ENCODE results near the gene BRSK1. TPM values are rescaled to one million over a fixed set of nuclear protein-coding genes. Genes with fewer than 3 reads are reported as not detected.

BRSK1 gene
- total and polyA plus RNA-seq, 10 of the 15 experiments (the other 5 are each of a cell fraction or from before 2014, with no cell fraction given), result 0.03 to 0.76 (median 0.25) TPM; not detected in 4

DNA sequence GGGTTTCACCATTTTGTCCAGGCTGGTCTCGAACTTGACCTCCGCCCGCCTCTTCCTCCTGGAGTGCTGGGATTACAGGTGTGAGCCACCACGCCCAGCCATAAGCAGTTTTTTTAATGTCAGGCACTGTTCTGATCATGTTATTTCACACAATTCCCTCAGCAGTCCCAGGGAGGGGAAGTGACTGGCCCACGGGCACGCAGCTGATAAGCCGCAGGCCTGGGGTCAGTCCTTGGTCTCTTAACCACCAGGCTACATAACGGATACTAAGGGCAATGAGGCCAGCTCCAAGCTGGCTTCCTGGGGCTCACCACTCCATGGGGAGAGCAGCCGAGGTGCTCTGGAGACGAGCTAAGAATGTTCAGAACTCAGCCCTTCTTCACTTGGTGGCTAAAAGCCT, 13.5 kb downstream of the BRSK1 start:
- no peaks in the 10 kb centered on the region for H3K27me3 ChIP-seq (replicated peaks in 1 of 2; ENCODE audit: control insufficient read depth in 2 of 2, insufficient read depth in 2 of 2, low read length in 1 of 2)
- H3K27ac ChIP-seq (ENCODE audit: control insufficient read depth, insufficient read depth), result no peak overlapping the region
- no peak overlapping the region for H2AFZ ChIP-seq (ENCODE audit: control insufficient read depth, low read depth, low read length)
- peaks cover 11% of the 10 kb centered on the region for H3K4me1 ChIP-seq (ENCODE audit: control insufficient read depth, insufficient read depth, low read length)
- H3K4me3 ChIP-seq, result no peak overlapping the region
- H3K9ac ChIP-seq (ENCODE audit: control insufficient read depth, insufficient read depth, low read length), result no peak overlapping the region
- no peak overlapping the region for H3K4me2 ChIP-seq (ENCODE audit: control insufficient read depth, insufficient read depth)
- H3K36me3 ChIP-seq (ENCODE audit: control insufficient read depth in 2 of 2, insufficient read depth in 2 of 2, low read length in 1 of 2), result no peaks in the 10 kb centered on the region
- BruUV-seq (replicated peaks), result no TSS peak
- RAD21 ChIA-PET (ENCODE audit: unreplicated experiment), result no interaction called here
- DNase-seq (ENCODE audit: low read depth, low spot score) (no peak), ATAC-seq (no peak), FAIRE-seq (no peak)
- H4K20me1 ChIP-seq (ENCODE audit: control insufficient read depth, insufficient read depth), result no peaks in the 10 kb centered on the region
- WGBS (ENCODE audit: insufficient coverage, insufficient replicate concordance, low lambda C conversion rate, missing lambda C conversion rate), result 80% methylated on average over 10 of the region's 10 CpGs
- intact Hi-C loops (cut with micrococcal nuclease; ENCODE audit: unreplicated experiment), result no loop called here
- TF ChIP-seq CBX3 (IDR thresholded peaks at IDR 0.05; ENCODE audit: borderline replicate concordance, low read depth), result no peak
- no peak for TF ChIP-seq EGR1 (IDR thresholded peaks at IDR 0.05; ENCODE audit: borderline replicate concordance in 1 of 2, low read depth in 2 of 2, low read length in 2 of 2)
- TF ChIP-seq BHLHE40 (IDR thresholded peaks at IDR 0.05; ENCODE audit: borderline replicate concordance in 1 of 2, low read depth in 2 of 2, low read length in 1 of 2), result no peak
- TF ChIP-seq ASH2L (IDR thresholded peaks at IDR 0.05; ENCODE audit: borderline replicate concordance, low read depth), result no peak
- TF ChIP-seq, protein P1, sequence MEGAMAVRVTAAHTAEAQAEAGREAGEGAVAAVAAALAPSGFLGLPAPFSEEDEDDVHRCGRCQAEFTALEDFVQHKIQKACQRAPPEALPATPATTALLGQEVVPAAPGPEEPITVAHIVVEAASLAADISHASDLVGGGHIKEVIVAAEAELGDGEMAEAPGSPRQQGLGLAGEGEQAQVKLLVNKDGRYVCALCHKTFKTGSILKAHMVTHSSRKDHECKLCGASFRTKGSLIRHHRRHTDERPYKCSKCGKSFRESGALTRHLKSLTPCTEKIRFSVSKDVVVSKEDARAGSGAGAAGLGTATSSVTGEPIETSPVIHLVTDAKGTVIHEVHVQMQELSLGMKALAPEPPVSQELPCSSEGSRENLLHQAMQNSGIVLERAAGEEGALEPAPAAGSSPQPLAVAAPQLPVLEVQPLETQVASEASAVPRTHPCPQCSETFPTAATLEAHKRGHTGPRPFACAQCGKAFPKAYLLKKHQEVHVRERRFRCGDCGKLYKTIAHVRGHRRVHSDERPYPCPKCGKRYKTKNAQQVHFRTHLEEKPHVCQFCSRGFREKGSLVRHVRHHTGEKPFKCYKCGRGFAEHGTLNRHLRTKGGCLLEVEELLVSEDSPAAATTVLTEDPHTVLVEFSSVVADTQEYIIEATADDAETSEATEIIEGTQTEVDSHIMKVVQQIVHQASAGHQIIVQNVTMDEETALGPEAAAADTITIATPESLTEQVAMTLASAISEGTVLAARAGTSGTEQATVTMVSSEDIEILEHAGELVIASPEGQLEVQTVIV (IDR thresholded peaks at IDR 0.05; ENCODE audit: borderline replicate concordance, partially characterized antibody), result no peak
- no peak for TF ChIP-seq MTA3 (IDR thresholded peaks at IDR 0.05; ENCODE audit: borderline replicate concordance, low read length)
- TF ChIP-seq NFYA (IDR thresholded peaks at IDR 0.05; ENCODE audit: borderline replicate concordance, low read depth, low read length), result no peak
- TF ChIP-seq FOS (IDR thresholded peaks at IDR 0.05; ENCODE audit: borderline replicate concordance, extremely low read depth, insufficient read length), result no peak
- TF ChIP-seq, protein P2, sequence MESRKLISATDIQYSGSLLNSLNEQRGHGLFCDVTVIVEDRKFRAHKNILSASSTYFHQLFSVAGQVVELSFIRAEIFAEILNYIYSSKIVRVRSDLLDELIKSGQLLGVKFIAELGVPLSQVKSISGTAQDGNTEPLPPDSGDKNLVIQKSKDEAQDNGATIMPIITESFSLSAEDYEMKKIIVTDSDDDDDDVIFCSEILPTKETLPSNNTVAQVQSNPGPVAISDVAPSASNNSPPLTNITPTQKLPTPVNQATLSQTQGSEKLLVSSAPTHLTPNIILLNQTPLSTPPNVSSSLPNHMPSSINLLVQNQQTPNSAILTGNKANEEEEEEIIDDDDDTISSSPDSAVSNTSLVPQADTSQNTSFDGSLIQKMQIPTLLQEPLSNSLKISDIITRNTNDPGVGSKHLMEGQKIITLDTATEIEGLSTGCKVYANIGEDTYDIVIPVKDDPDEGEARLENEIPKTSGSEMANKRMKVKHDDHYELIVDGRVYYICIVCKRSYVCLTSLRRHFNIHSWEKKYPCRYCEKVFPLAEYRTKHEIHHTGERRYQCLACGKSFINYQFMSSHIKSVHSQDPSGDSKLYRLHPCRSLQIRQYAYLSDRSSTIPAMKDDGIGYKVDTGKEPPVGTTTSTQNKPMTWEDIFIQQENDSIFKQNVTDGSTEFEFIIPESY (IDR thresholded peaks at IDR 0.05), result no peak
- TF ChIP-seq RAD51 (IDR thresholded peaks at IDR 0.05), result no peak
- TF ChIP-seq, protein P3, sequence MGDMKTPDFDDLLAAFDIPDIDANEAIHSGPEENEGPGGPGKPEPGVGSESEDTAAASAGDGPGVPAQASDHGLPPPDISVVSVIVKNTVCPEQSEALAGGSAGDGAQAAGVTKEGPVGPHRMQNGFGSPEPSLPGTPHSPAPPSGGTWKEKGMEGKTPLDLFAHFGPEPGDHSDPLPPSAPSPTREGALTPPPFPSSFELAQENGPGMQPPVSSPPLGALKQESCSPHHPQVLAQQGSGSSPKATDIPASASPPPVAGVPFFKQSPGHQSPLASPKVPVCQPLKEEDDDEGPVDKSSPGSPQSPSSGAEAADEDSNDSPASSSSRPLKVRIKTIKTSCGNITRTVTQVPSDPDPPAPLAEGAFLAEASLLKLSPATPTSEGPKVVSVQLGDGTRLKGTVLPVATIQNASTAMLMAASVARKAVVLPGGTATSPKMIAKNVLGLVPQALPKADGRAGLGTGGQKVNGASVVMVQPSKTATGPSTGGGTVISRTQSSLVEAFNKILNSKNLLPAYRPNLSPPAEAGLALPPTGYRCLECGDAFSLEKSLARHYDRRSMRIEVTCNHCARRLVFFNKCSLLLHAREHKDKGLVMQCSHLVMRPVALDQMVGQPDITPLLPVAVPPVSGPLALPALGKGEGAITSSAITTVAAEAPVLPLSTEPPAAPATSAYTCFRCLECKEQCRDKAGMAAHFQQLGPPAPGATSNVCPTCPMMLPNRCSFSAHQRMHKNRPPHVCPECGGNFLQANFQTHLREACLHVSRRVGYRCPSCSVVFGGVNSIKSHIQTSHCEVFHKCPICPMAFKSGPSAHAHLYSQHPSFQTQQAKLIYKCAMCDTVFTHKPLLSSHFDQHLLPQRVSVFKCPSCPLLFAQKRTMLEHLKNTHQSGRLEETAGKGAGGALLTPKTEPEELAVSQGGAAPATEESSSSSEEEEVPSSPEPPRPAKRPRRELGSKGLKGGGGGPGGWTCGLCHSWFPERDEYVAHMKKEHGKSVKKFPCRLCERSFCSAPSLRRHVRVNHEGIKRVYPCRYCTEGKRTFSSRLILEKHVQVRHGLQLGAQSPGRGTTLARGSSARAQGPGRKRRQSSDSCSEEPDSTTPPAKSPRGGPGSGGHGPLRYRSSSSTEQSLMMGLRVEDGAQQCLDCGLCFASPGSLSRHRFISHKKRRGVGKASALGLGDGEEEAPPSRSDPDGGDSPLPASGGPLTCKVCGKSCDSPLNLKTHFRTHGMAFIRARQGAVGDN (IDR thresholded peaks at IDR 0.05), result no peak
- no peak for TF ChIP-seq NKRF (conservative IDR thresholded peaks at IDR 0.05)
- no peaks in the 10 kb centered on the region for H3K9me3 ChIP-seq (replicated peaks; ENCODE audit: control insufficient read depth, insufficient read depth, low read length)
- in situ Hi-C loops (cut with MboI), result no loop called here
- SMC1A ChIA-PET (ENCODE audit: uncharacterized antibody, unreplicated experiment), result no interaction called here
- CTCF ChIA-PET, result interaction anchor here (1.0 to 1.1 kb wide), 2 partner anchors 87 to 206 kb away, joined by 3 read pairs; partner anchors contain the start of gene TMEM238
- POLR2A ChIA-PET, result no interaction called here
- no peaks in the 10 kb centered on the region for H3K79me2 ChIP-seq (ENCODE audit: control insufficient read depth, insufficient read depth, low read length)
